NCI-H1930 (cell line): Measurements from ENCODE around the gene TFF2.

ENCODE experiments used
- DNase-seq, 2 experiments: peaks; one replicate each; lab custom pipeline; 2025; lab: John Stamatoyannopoulos, UW

Gene TFF2

DNA sequence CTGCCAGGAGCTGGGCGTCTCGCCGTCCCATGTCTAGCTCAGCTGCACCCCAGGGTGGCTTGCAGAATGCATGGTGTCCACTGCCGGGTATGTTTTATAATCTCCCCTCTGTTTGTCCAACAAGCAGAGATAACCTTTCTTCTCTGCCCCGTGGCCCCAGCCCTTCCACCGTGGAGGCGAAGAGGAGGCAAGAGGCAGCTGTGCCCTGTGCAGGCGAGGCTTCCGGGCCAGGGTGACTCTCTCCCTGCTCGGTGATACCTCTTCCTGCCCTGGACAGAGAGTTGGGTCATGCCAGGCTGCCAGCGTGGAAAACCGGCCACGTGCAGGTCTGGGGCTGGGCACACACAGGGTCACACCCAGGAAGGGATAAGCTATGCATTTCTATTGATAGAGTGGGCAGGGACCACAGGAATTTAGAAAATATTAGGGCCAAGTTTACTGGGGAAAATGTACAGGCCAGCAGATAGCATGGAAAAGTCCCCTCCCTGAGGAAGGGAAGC, at the start of gene TFF2:
TFF2 (minus strand) TSS at position 68 of the 500 bp plus-strand sequence; CDS start at position 31, 37 bp downstream.
- DNase-seq, result no peak

DNA sequence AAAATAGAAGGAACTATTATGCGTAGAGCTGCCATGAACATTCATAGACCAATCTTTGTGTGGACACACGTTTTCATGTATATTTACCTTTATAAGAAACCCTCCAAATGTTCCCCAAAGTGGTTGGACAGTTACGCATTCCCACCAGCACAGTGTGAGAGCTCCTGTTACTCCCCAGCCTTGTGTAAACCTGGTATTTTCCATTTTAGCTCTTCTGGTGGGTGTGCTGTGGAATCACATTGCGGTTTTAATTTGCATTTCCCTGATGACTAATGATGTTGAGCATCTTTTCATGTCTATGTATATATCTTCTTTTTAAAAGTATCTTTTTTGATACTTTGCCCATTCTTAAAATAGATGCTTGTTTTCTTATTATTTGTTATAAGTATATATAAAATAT, 49.7 kb upstream of the TFF2 start:
- DNase-seq, result no peak

DNA sequence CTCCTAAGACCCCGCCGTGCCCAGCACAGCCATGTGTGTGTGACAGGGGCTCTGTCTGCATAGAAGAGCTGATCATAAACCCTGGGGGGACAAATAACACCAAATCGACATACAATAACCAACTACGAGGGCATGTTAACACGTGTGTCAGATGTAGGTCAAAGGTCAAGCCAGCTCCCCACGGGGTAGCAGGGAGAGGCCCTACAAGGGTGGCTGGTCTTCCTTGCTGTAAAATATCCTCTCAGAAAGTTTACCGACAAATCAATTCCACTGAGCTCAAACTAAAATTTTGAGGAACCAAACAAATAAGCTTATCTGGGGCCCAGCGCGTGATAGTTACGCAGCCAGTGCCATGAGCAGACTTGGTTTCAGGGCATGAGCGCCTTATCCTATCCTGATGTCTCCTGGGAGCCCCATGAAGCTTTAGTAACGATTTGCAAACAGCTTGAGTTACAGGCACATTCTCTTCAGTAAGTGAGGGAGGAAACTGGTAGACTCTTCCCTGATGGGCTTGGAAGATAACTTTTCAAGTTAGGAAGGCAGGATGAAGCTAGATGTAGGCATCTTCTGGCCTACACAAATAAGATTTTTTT, 47.7 kb upstream of the TFF2 start:
- no peak for DNase-seq

DNA sequence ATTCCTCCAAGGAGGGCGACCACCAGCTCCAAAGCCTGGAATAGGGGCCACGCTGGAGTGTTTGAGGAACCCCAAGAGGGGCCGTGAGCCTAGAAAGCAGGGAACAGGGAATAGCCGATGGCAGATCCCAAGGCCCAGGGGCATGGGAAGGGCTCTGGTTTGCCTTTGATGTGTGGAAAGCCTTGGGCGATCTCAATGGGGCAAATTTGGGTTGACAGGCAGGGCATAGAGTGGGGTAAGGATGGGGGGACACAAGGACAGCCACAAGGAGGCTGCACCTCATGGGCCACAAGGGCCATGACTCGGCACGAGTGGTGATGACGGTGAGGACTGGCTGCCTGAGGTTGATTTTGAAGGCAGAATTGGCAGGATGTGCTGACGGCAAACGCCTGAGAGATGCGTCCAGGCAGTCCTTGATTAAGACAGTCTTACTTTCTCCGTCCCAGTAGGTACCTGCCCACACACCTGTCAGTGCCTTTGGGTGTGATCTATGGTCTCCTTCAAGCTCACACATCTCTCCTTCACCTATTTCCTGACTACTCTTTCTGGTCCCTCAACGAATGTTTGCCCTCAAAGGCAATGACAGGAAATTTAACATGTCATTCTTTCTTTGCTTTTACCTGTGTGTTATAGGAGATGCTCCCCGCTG, 47.1 kb upstream of the TFF2 start:
- DNase-seq, result no peak

GRCh38 chr21:42396799-42397745, 46.3 kb upstream of the TFF2 start:
- peak in 1 of 2 experiments; percentile 14 for DNase-seq

DNA sequence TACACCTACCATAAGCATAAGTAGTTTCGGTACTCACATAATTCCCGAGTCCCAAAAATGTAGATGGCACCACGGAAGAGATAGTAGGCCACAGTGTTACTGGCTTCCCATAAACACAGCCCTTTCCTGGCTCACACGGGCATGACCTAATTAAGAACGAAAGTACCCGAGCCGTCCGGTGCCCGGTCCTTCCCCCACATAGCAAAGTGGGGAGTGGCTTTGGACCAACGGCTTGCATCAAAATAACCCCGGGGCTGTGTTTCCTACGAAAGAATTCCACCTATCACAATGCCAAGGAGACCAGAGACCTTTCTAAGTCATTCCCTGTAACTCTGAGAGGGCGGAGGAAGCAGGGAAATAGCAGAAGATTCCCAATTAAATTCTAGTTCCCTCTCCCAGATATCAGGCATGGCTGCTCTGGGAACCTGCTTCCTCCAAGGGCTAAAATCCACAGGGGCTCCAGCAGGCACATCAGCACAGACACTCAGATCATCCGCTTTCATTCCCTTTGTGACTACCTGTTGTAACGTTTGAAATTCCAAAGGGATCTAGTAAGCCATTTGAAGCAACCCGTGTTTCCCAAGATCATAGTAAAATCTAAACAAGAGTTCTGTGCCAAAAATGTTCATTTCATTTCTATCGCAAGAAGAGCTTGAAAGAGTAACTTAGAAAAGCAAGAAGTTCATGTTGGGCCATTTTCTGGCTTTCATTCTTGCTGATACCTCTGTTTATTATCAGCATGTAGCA, 45.3 kb upstream of the TFF2 start, which contains the start of gene TMPRSS3:
TMPRSS3 (minus strand) TSS at position 148 of the 747 bp plus-strand sequence. CDS start 635 bp downstream, outside the sequence.
- DNase-seq, result no peak

GRCh38 chr21:42395302-42395701, 44.5 kb upstream of the TFF2 start:
- no peak for DNase-seq

GRCh38 chr21:42393443-42393950, 42.7 kb upstream of the TFF2 start:
- DNase-seq, result no peak

- DNase-seq, result no peak
These were observed 42.1 kb upstream of the TFF2 start for GRCh38 chr21:42392731-42393442.

DNA sequence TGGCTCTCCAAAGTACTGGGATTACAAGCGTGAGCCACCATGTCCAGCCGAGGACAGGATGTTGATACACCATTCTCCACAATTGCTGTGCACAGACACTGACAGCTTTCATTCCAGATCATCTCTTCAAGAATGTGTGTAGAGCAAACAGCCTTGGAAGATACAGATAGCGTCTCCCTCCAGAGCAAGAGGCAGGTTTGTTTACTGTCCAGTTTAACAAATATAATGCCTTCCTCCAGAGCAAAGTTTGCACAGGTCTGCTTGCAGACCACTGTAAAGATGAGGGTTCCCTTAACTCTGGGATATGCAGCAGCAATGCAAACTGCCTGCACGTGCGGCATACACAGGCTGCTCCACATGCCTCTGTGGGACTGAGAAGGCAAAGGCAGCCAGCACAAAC, 40.5 kb upstream of the TFF2 start:
- no peak for DNase-seq

- DNase-seq, result no peak
These were observed 39.9 kb upstream of the TFF2 start for GRCh38 chr21:42390696-42391095.

GRCh38 chr21:42390193-42390592, 39.4 kb upstream of the TFF2 start:
- no peak for DNase-seq

GRCh38 chr21:42389449-42389835, 38.6 kb upstream of the TFF2 start:
- DNase-seq, result no peak

DNA sequence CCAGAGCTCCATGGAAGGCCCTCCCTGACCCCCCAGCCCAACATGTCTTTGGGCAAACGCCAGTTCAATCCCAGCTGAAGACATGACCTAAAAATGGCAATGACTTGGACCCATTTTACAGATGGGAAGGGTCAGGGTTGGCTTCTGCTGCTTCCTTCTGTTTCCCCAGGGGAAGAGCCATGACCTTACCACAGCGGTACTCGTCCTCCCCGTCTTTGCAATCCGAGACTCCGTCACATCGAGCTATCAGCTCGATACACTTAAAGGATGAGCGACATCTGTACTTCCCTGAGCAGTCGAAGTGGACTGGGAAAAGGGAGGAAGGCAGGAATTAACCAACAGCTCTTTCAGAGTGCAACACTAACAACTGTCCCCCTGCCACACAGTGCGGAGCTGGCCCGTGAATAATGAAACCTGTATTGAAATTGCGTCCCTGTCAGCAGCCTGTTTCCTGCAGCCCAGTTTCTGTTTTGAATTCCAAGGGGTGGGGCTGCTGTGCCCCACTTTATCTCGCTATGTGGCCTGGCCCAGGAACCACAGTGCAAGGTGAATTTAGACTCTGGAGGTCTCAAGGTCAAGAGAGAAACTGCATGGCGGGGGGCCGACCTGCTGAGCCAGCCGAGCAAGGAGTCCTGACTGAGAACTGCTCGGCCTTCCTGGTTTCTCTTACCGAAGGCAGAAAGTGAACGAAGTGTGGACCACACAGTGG, 38.1 kb upstream of the TFF2 start:
- no peak for DNase-seq

GRCh38 chr21:42387843-42388340, 37.1 kb upstream of the TFF2 start:
- DNase-seq, result no peak

GRCh38 chr21:42387164-42387563, 36.4 kb upstream of the TFF2 start:
- DNase-seq, result no peak

DNA sequence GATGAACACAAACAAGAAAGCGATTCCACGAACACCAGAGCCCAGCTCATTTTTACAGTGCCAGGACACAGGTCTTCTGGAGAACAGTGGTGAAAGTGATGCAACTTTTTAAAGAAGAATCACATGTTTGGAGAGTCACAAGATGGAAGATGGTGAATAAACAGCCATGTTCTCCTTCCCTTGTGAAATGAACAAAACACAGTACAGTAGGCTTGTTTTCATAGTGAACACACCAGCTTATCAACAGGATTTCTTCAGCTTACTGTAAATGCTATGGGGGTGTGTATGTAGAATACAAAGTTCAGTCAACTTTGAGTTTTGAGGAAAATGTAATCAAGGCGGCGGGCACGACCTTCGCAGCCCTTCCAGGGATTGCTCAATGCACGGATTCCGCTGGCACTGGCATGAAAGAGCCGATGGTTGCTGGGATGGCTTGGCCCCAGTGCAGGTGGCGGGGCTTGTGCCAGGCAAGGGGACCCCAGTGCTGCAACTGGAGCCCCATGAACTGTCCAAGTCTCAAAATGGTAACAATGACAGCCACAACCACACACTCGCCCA, 35.3 kb upstream of the TFF2 start:
- no peak for DNase-seq

DNA sequence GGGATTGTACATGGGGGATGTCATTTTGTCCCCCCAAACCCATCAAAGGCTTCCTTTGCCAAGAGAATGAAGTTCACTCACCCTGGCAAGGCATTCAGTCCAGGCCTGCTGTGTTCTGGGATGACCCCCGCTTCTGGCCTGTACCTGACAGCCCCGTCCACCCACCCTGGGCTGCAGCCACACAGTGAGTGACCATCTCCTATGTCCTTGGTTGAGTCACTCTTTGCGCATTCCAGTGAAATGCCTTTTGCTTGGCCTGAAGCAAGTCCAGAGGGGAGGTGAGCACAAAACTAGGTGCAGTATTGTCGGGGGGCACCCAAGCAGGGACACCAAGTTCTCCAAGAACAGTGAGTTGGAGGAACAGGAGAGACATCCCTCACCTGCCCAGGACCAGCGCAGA, 34.8 kb upstream of the TFF2 start:
- no peak for DNase-seq

- no peak for DNase-seq
These were observed 34.2 kb upstream of the TFF2 start for GRCh38 chr21:42384989-42385388.
